K562 (cell line): ENCODE measurements around the gene PCF11. TPM values are rescaled to one million over a fixed set of nuclear protein-coding genes. Genes with fewer than 3 reads are reported as not detected.
A peak's percentile ranks its signal among the peaks of the same experiment; 100 is the strongest.

ENCODE experiments used
- ATF7 ChIP-seq: fragments of 450-650 bp; IDR thresholded peaks from 2 replicates; pipeline ENCODE4 v1.7.1; 2014; ENCODE audit warnings: mild to moderate bottlenecking, moderate library complexity
- BDP1 ChIP-seq: IDR thresholded peaks from 3 replicates; pipeline ENCODE4 v1.6.1; 2011; ENCODE audit not compliant: insufficient read length, insufficient read depth
- DACH1 ChIP-seq: fragments of 450-650 bp; IDR thresholded peaks from 2 replicates; pipeline ENCODE4 v1.6.1; 2018; ENCODE audit not compliant: partially characterized antibody
- ELF2 ChIP-seq: fragments of 250-450 bp; sonication (Bioruptor Pico); IDR thresholded peaks from 2 replicates; pipeline ENCODE4 v1.5.0; 2021; ENCODE audit warnings: mild to moderate bottlenecking
- HCFC1 ChIP-seq: IDR thresholded peaks from 2 replicates; pipeline ENCODE4 v1.6.1; 2012; ENCODE audit warnings: low read depth, low read length, improper control_type of control experiment
- HDGF ChIP-seq: fragments of 450-650 bp; IDR thresholded peaks from 2 replicates; pipeline ENCODE4 v1.6.1; 2016
- KDM4B ChIP-seq, 2 experiments: fragments of 450-650 bp in 1 of 2; sonication (generic) in 1 of 2; IDR thresholded peaks; 2 replicates each; pipeline ENCODE4 v1.6.1; 2016 to 2017; ENCODE audit warnings: borderline replicate concordance in 2 of 2, antibody characterized with exemption in 1 of 2, low read depth in 1 of 2, mild to moderate bottlenecking in 1 of 2
- NFYB ChIP-seq: IDR thresholded peaks from 2 replicates; pipeline ENCODE4 v1.6.1; 2011; ENCODE audit warnings: mild to moderate bottlenecking, moderate library complexity; ENCODE audit not compliant: insufficient read length; ENCODE audit errors: extremely low read depth
- POLR2B ChIP-seq: fragments of 450-650 bp; IDR thresholded peaks from 2 replicates; pipeline ENCODE4 v1.6.1; 2018; ENCODE audit warnings: low read depth; ENCODE audit not compliant: partially characterized antibody
- SNRNP70 ChIP-seq: fragments of 200-400 bp; formaldehyde crosslinking; optimal IDR thresholded peaks from 2 replicates; pipeline ENCODE3; 2017; ENCODE audit warnings: low read depth, low read length
- SOX6 ChIP-seq: fragments of 450-650 bp; IDR thresholded peaks from 2 replicates; pipeline ENCODE4 v1.6.1; 2014; ENCODE audit warnings: mild to moderate bottlenecking
- TAL1 ChIP-seq: fragments of 450-650 bp; IDR thresholded peaks from 2 replicates; pipeline ENCODE4 v1.6.1; 2016; ENCODE audit warnings: mild to moderate bottlenecking
- TEAD1 ChIP-seq, 2 experiments: fragments of 450-650 bp in 1 of 2; sonication (generic) in 1 of 2; formaldehyde crosslinking; IDR thresholded peaks; 2 replicates each; pipeline versions ENCODE4 v1.4.0 to v1.8.0; 2020 to 2022; ENCODE audit warnings: mild to moderate bottlenecking in 2 of 2, missing genetic modification reagents in 1 of 2
- TFAM ChIP-seq: fragments of 250-450 bp; sonication (Bioruptor Pico); conservative IDR thresholded peaks from 2 replicates; pipeline ENCODE4 v1.5.0; 2021; ENCODE audit warnings: mild to moderate bottlenecking, moderate library complexity
- TRIM24 ChIP-seq, 2 experiments: fragments of 450-650 bp; IDR thresholded peaks; 2 replicates each; pipeline ENCODE4 v1.6.1; 2016
- ZNF165 ChIP-seq: fragments of 250-450 bp; sonication (Bioruptor Pico); IDR thresholded peaks from 2 replicates; pipeline ENCODE4 v1.4.0; 2020; ENCODE audit warnings: borderline replicate concordance
- ZNF282 ChIP-seq: sonication (generic); formaldehyde crosslinking; IDR thresholded peaks from 2 replicates; pipeline ENCODE4 v1.8.1; 2023; ENCODE audit warnings: missing genetic modification reagents
- ZNF436 ChIP-seq: fragments of 250-450, 450-650 bp; sonication (Bioruptor Pico); formaldehyde crosslinking; IDR thresholded peaks from 2 replicates; pipeline ENCODE4 v1.7.0; 2020; ENCODE audit warnings: mild to moderate bottlenecking
- ZNF584 ChIP-seq: fragments of 200-800 bp; sonication (Bioruptor generic); IDR thresholded peaks from 2 replicates; pipeline ENCODE4 v1.6.1; 2016; ENCODE audit warnings: low read depth, mild to moderate bottlenecking, missing genetic modification characterization, missing compliant biosample characterization
- polyA plus RNA-seq, 8 experiments: library from polyadenylated mRNA; depleted of rRNA in 4 of 8; stranded (reverse) in 5 of 8; unstranded in 3 of 8; fragments of >200 nt; fragmentation: Nextera tagmentation in 2 of 8; fragmentation: Illumina TruSeq in 1 of 8; extraction: Ambion mirVana in 2 of 8; extraction: Trizol in 1 of 8; gene quantifications; 2 replicates each; pipeline versions ENCODE4 v1.2.1 to v1.2.3, GENCODE V29; 2011 to 2014; ENCODE audit warnings: inconsistent platforms in 1 of 8, missing spikeins in 1 of 8
- total RNA-seq, 7 experiments: library from RNA; depleted of rRNA in 6 of 7; stranded (reverse); fragments of >200 nt in 6 of 7; fragmentation: Illumina TruSeq in 2 of 7; extraction: Trizol in 2 of 7; gene quantifications; 2 replicates each; pipeline versions ENCODE4 v1.2.1 to v1.2.3, GENCODE V29; 2011 to 2021; ENCODE audit warnings: low replicate concordance in 1 of 7
- TF ChIP-seq, protein P1 (sequence below): fragments of 450-650 bp; formaldehyde crosslinking; IDR thresholded peaks from 2 replicates; pipeline ENCODE4 v1.4.0; 2020; ENCODE audit warnings: mild to moderate bottlenecking, mixed read lengths
- TF ChIP-seq, protein P2 (sequence below): conservative IDR thresholded peaks from 2 replicates; pipeline ENCODE4 v1.6.1; 2011; ENCODE audit warnings: low read depth, mild to moderate bottlenecking, low read length; ENCODE audit not compliant: control insufficient read depth
- TF ChIP-seq, protein P3 (sequence below): fragments of 250-450 bp; sonication (Bioruptor Pico); IDR thresholded peaks from 2 replicates; pipeline ENCODE4 v1.4.0; 2020; ENCODE audit warnings: mild to moderate bottlenecking, moderate library complexity
- TF ChIP-seq, protein P4 (sequence below): IDR thresholded peaks from 2 replicates; pipeline ENCODE4 v1.6.1; 2011; ENCODE audit not compliant: insufficient read length; ENCODE audit errors: extremely low read depth

PCF11 gene
- total and polyA plus RNA-seq, 9 of the 15 experiments (the other 6 are each of a cell fraction or from before 2014, with no cell fraction given), result 9.3 to 91.6 (median 54.4) TPM

DNA sequence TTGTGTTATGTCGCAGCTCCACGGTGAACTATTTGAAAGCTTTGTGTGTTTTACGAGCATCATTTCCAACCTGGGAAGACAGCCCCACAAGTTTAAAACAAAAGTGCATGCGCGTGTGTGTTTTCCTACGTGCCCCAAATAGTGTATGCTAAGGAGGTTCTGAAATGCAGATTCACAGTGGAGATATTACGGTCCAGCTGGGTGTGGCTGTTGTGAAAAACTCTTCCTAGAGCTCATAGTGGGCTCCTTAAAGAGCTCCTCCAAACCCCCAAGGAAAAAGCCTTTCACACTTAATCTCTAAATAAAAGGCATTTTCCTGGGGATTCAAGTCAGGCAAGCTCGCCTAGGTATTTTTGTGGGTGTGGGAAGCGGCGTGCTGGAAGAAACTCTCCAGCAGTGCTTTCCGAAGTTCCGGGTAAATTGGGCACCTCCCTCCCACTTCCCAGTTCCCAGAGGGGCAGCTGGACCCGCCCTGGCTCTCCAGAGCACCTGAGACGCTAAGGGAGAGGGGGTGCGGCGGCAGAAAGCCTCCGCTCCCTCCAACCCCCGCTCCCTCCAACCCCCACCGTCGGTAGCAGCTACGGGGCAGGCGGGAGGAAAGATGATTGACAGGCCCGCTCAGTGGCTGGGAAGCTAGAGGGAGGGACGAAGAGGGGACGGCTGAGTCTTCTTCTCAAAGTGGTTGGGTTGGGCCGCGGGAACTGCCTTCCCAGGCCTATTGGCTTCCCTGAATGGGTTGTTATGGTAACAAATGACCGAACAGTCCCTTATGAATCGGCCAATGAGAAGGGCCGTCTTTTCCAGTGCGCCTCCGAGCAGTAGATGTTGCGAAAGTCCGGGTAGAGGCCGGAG lies 561 bp upstream of the PCF11 start (continued):
- TF ChIP-seq ZNF165, result no peak
- no peak for TF ChIP-seq TAL1
- no peak for TF ChIP-seq TFAM (CRISPR knock-in tag)
- TF ChIP-seq NFYB, result peak; percentile 75
- TF ChIP-seq BDP1, result no peak
- TF ChIP-seq, protein P1, sequence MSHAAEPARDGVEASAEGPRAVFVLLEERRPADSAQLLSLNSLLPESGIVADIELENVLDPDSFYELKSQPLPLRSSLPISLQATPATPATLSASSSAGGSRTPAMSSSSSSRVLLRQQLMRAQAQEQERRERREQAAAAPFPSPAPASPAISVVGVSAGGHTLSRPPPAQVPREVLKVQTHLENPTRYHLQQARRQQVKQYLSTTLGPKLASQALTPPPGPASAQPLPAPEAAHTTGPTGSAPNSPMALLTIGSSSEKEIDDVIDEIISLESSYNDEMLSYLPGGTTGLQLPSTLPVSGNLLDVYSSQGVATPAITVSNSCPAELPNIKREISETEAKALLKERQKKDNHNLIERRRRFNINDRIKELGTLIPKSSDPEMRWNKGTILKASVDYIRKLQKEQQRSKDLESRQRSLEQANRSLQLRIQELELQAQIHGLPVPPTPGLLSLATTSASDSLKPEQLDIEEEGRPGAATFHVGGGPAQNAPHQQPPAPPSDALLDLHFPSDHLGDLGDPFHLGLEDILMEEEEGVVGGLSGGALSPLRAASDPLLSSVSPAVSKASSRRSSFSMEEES (CRISPR knock-in tag), result no peak
- no peak for TF ChIP-seq ELF2 (CRISPR knock-in tag)
- peak; percentile 88 for TF ChIP-seq ATF7
- no peak for TF ChIP-seq SNRNP70
- TF ChIP-seq HCFC1, result no peak
- 0 out of 2 replicates have a peak, but pooled peaks have one; percentile 32 for TF ChIP-seq SOX6
- TF ChIP-seq ZNF584 (CRISPR knock-in tag), result no peak
- TF ChIP-seq, protein P2, sequence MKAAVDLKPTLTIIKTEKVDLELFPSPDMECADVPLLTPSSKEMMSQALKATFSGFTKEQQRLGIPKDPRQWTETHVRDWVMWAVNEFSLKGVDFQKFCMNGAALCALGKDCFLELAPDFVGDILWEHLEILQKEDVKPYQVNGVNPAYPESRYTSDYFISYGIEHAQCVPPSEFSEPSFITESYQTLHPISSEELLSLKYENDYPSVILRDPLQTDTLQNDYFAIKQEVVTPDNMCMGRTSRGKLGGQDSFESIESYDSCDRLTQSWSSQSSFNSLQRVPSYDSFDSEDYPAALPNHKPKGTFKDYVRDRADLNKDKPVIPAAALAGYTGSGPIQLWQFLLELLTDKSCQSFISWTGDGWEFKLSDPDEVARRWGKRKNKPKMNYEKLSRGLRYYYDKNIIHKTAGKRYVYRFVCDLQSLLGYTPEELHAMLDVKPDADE, result no peak; the same call in 1 of the 2 replicates
- peak; percentile 62 for TF ChIP-seq POLR2B
- 0 out of 4 replicates have a peak, but pooled peaks have one; percentile 39 to 50 for TF ChIP-seq TEAD1 (CRISPR knock-in tag; IDR thresholded peaks at IDR 0.05)
- TF ChIP-seq KDM4B (IDR thresholded peaks at IDR 0.05; ENCODE audit: borderline replicate concordance in 2 of 2, low read depth in 1 of 2), result no peak
- TF ChIP-seq TRIM24 (IDR thresholded peaks at IDR 0.05), result no peak
- TF ChIP-seq ZNF436 (CRISPR knock-in tag), result no peak
- peak; percentile 46 for TF ChIP-seq DACH1
- TF ChIP-seq HDGF, result no peak
- TF ChIP-seq, protein P3, sequence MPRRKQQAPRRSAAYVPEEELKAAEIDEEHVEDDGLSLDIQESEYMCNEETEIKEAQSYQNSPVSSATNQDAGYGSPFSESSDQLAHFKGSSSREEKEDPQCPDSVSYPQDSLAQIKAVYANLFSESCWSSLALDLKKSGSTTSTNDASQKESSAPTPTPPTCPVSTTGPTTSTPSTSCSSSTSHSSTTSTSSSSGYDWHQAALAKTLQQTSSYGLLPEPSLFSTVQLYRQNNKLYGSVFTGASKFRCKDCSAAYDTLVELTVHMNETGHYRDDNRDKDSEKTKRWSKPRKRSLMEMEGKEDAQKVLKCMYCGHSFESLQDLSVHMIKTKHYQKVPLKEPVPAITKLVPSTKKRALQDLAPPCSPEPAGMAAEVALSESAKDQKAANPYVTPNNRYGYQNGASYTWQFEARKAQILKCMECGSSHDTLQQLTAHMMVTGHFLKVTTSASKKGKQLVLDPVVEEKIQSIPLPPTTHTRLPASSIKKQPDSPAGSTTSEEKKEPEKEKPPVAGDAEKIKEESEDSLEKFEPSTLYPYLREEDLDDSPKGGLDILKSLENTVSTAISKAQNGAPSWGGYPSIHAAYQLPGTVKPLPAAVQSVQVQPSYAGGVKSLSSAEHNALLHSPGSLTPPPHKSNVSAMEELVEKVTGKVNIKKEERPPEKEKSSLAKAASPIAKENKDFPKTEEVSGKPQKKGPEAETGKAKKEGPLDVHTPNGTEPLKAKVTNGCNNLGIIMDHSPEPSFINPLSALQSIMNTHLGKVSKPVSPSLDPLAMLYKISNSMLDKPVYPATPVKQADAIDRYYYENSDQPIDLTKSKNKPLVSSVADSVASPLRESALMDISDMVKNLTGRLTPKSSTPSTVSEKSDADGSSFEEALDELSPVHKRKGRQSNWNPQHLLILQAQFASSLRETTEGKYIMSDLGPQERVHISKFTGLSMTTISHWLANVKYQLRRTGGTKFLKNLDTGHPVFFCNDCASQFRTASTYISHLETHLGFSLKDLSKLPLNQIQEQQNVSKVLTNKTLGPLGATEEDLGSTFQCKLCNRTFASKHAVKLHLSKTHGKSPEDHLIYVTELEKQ (CRISPR knock-in tag), result no peak
- no peak for TF ChIP-seq ZNF282
- TF ChIP-seq, protein P4, sequence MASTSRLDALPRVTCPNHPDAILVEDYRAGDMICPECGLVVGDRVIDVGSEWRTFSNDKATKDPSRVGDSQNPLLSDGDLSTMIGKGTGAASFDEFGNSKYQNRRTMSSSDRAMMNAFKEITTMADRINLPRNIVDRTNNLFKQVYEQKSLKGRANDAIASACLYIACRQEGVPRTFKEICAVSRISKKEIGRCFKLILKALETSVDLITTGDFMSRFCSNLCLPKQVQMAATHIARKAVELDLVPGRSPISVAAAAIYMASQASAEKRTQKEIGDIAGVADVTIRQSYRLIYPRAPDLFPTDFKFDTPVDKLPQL, result no peak
